ENCODE results near the gene C1QA.

Gene C1QA

GRCh38 chr1:22636353-22636752, at the start of gene C1QA:
Gene C1QA, plus strand, starts transcription at chr1:22636628. Its CDS starts 989 bp downstream, at chr1:22637617.
- DNase-seq (ENCODE audit: low read depth in 4 of 4, low spot score in 1 of 4), result no peak

- DNase-seq (ENCODE audit: low read depth in 4 of 4, low spot score in 1 of 4), result no peak
These were observed 49.2 kb upstream of the C1QA start for GRCh38 chr1:22587247-22587646.

- DNase-seq (ENCODE audit: low read depth in 4 of 4, low spot score in 1 of 4), result no peak
These were observed 47.5 kb upstream of the C1QA start for GRCh38 chr1:22588899-22589422.

- DNase-seq (ENCODE audit: low read depth in 4 of 4, low spot score in 1 of 4), result no peak
These were observed 44.9 kb upstream of the C1QA start for GRCh38 chr1:22591576-22591975.

- DNase-seq (ENCODE audit: low read depth in 4 of 4, low spot score in 1 of 4), result no peak
These were observed 44.4 kb upstream of the C1QA start for GRCh38 chr1:22592051-22592450.

GRCh38 chr1:22592919-22593790, 43.3 kb upstream of the C1QA start:
- DNase-seq (ENCODE audit: low read depth in 4 of 4, low spot score in 1 of 4), result no peak

- DNase-seq (ENCODE audit: low read depth in 4 of 4, low spot score in 1 of 4), result no peak
These were observed 42.0 kb upstream of the C1QA start for GRCh38 chr1:22594396-22594795.

GRCh38 chr1:22595108-22595507, 41.3 kb upstream of the C1QA start:
- no peak for DNase-seq (ENCODE audit: low read depth in 4 of 4, low spot score in 1 of 4)

- DNase-seq (ENCODE audit: low read depth in 4 of 4, low spot score in 1 of 4), result no peak
These were observed 39.0 kb upstream of the C1QA start for GRCh38 chr1:22597301-22597965.

- no peak for DNase-seq (ENCODE audit: low read depth in 4 of 4, low spot score in 1 of 4)
These were observed 38.4 kb upstream of the C1QA start for GRCh38 chr1:22597996-22598395.

- DNase-seq (ENCODE audit: low read depth in 4 of 4, low spot score in 1 of 4), result no peak
These were observed 37.7 kb upstream of the C1QA start for GRCh38 chr1:22598736-22599135.

- DNase-seq (ENCODE audit: low read depth in 4 of 4, low spot score in 1 of 4), result no peak
These were observed 36.2 kb upstream of the C1QA start for GRCh38 chr1:22600071-22600816.

- DNase-seq (ENCODE audit: low read depth in 4 of 4, low spot score in 1 of 4), result no peak
These were observed 35.4 kb upstream of the C1QA start for GRCh38 chr1:22600817-22601605.

GRCh38 chr1:22601610-22602009, 34.8 kb upstream of the C1QA start:
- no peak for DNase-seq (ENCODE audit: low read depth in 4 of 4, low spot score in 1 of 4)

GRCh38 chr1:22602060-22602740, 34.2 kb upstream of the C1QA start:
- no peak for DNase-seq (ENCODE audit: low read depth in 4 of 4, low spot score in 1 of 4)

- no peak for DNase-seq (ENCODE audit: low read depth in 4 of 4, low spot score in 1 of 4)
These were observed 30.3 kb upstream of the C1QA start for GRCh38 chr1:22606161-22606560.

GRCh38 chr1:22607154-22607553, 29.3 kb upstream of the C1QA start:
- DNase-seq (ENCODE audit: low read depth in 4 of 4, low spot score in 1 of 4), result no peak

GRCh38 chr1:22608361-22608760, 28.1 kb upstream of the C1QA start:
- no peak for DNase-seq (ENCODE audit: low read depth in 4 of 4, low spot score in 1 of 4)

GRCh38 chr1:22609291-22609690, 27.1 kb upstream of the C1QA start:
- DNase-seq (ENCODE audit: low read depth in 4 of 4, low spot score in 1 of 4), result no peak

GRCh38 chr1:22611530-22611947, 24.9 kb upstream of the C1QA start:
- peak in 1 of 4 experiments; percentile 5 for DNase-seq (ENCODE audit: low read depth in 4 of 4, low spot score in 1 of 4)
